ENCODE results near the gene SMOC2. TPM values are rescaled to one million over a fixed set of nuclear protein-coding genes. Genes with fewer than 3 reads are reported as not detected.

Gene SMOC2
- total RNA-seq, 5 donors from 2014 or later (not counting 1 experiment from before 2014, with no cell fraction given): 0.06 to 0.20 (median 0.16) TPM; not detected in 2

- ChIA-PET POLR2A (no interaction called here), CTCF (interaction anchor here in 1 of 2 donors (0.7 kb wide), 1 partner anchor 1496 kb away, joined by 3 read pairs; no protein-coding TSS in a partner anchor)
- no peaks in the 10 kb centered on the region for H3K36me3 Mint-ChIP-seq
- H3K9me3 Mint-ChIP-seq: no peaks in the 10 kb centered on the region
- no peak overlapping the region for H3K27ac ChIP-seq (ENCODE audit: low read length)
- H3K4me1 ChIP-seq (ENCODE audit: control insufficient read depth in 1 of 2, extremely low read depth in 1 of 2, insufficient read depth in 2 of 2, low read length in 2 of 2): no peaks in the 10 kb centered on the region
- no peak overlapping the region for H3K4me3 Mint-ChIP-seq
- H3K27me3 ChIP-seq (replicated peaks in 1 of 2; ENCODE audit: control insufficient read depth in 2 of 2, extremely low read depth in 1 of 2, insufficient read depth in 2 of 2, low read length in 1 of 2): peaks cover 0 to 19% of the 10 kb centered on the region in 2 experiments
- peaks cover 9 to 15% of the 10 kb centered on the region in 2 donors for H3K27me3 Mint-ChIP-seq
- H3K9me3 ChIP-seq: no peaks in the 10 kb centered on the region
- H3K27ac Mint-ChIP-seq: no peak overlapping the region
- H3K4me1 Mint-ChIP-seq: no peaks in the 10 kb centered on the region
- no peaks in the 10 kb centered on the region for H3K36me3 ChIP-seq (ENCODE audit: control insufficient read depth in 2 of 2, extremely low read depth in 1 of 2, insufficient read depth in 1 of 2, low read length in 1 of 2)
- no peak overlapping the region for H3K4me3 ChIP-seq (ENCODE audit: control insufficient read depth in 1 of 2, extremely low read depth in 1 of 2, low read length in 1 of 2)
- DNase-seq (no peak), ATAC-seq (replicated peaks in 1 of 4) (no peak)
- WGBS (ENCODE audit: insufficient coverage): 64% methylated on average over 12 of the region's 22 CpGs
Measured at GRCh38 chr6:168638468-168639271, 197.7 kb downstream of the SMOC2 start.

- H3K4me3 ChIP-seq (ENCODE audit: control insufficient read depth in 1 of 2, extremely low read depth in 1 of 2, low read length in 1 of 2): no peak overlapping the region
- H3K36me3 ChIP-seq (ENCODE audit: control insufficient read depth in 2 of 2, extremely low read depth in 1 of 2, insufficient read depth in 1 of 2, low read length in 1 of 2): no peaks in the 10 kb centered on the region
- ChIA-PET CTCF (no interaction called here), POLR2A (no interaction called here)
- no peak overlapping the region for H3K27ac ChIP-seq (ENCODE audit: low read length)
- no peaks in the 10 kb centered on the region for H3K9me3 Mint-ChIP-seq
- no peaks in the 10 kb centered on the region for H3K9me3 ChIP-seq
- H3K36me3 Mint-ChIP-seq: no peaks in the 10 kb centered on the region
- H3K4me3 Mint-ChIP-seq: no peak overlapping the region
- DNase-seq: no peak
- H3K27ac Mint-ChIP-seq: no peak overlapping the region
- no peak for ATAC-seq (replicated peaks in 1 of 4)
- H3K4me1 Mint-ChIP-seq: no peaks in the 10 kb centered on the region
- no peaks in the 10 kb centered on the region for H3K4me1 ChIP-seq (ENCODE audit: control insufficient read depth in 1 of 2, extremely low read depth in 1 of 2, insufficient read depth in 2 of 2, low read length in 2 of 2)
- peaks cover 0 to 18% of the 10 kb centered on the region in 2 experiments for H3K27me3 ChIP-seq (replicated peaks in 1 of 2; ENCODE audit: control insufficient read depth in 2 of 2, extremely low read depth in 1 of 2, insufficient read depth in 2 of 2, low read length in 1 of 2)
- peaks cover 9 to 15% of the 10 kb centered on the region in 2 donors for H3K27me3 Mint-ChIP-seq
- 76% methylated on average over 3 of the region's 8 CpGs for WGBS (ENCODE audit: insufficient coverage)
Measured at GRCh38 chr6:168640181-168640580, 199.2 kb downstream of the SMOC2 start.

GRCh38 chr6:168640768-168641167 lies 199.8 kb downstream of the SMOC2 start:
- Mint-ChIP-seq H3K36me3 (no peaks in the 10 kb centered on the region), H3K4me3 (no peak overlapping the region), H3K4me1 (no peaks in the 10 kb centered on the region), H3K9me3 (no peaks in the 10 kb centered on the region), H3K27ac (no peak overlapping the region), H3K27me3 (peaks cover 9 to 15% of the 10 kb centered on the region in 2 donors)
- no peaks in the 10 kb centered on the region for H3K36me3 ChIP-seq (ENCODE audit: control insufficient read depth in 2 of 2, extremely low read depth in 1 of 2, insufficient read depth in 1 of 2, low read length in 1 of 2)
- DNase-seq: no peak
- no peak overlapping the region for H3K27ac ChIP-seq (ENCODE audit: low read length)
- 44% methylated on average over 3 of the region's 5 CpGs for WGBS (ENCODE audit: insufficient coverage)
- CTCF ChIA-PET: no interaction called here
- H3K9me3 ChIP-seq: no peaks in the 10 kb centered on the region
- ATAC-seq (replicated peaks in 1 of 4): no peak
- no peaks in the 10 kb centered on the region for H3K4me1 ChIP-seq (ENCODE audit: control insufficient read depth in 1 of 2, extremely low read depth in 1 of 2, insufficient read depth in 2 of 2, low read length in 2 of 2)
- peaks cover 0 to 17% of the 10 kb centered on the region in 2 experiments for H3K27me3 ChIP-seq (replicated peaks in 1 of 2; ENCODE audit: control insufficient read depth in 2 of 2, extremely low read depth in 1 of 2, insufficient read depth in 2 of 2, low read length in 1 of 2)
- POLR2A ChIA-PET: no interaction called here
- no peak overlapping the region for H3K4me3 ChIP-seq (ENCODE audit: control insufficient read depth in 1 of 2, extremely low read depth in 1 of 2, low read length in 1 of 2)

GRCh38 chr6:168641446-168641845 lies 200.5 kb downstream of the SMOC2 start:
- no peak for ATAC-seq (replicated peaks in 1 of 4)
- no peak for DNase-seq
- Histone ChIP-seq H3K9me3 (no peaks in the 10 kb centered on the region), H3K4me3 (ENCODE audit: control insufficient read depth in 1 of 2, extremely low read depth in 1 of 2, low read length in 1 of 2) (no peak overlapping the region), H3K27me3 (replicated peaks in 1 of 2; ENCODE audit: control insufficient read depth in 2 of 2, extremely low read depth in 1 of 2, insufficient read depth in 2 of 2, low read length in 1 of 2) (peaks cover 0 to 16% of the 10 kb centered on the region in 2 experiments), H3K27ac (ENCODE audit: low read length) (no peak overlapping the region), H3K36me3 (ENCODE audit: control insufficient read depth in 2 of 2, extremely low read depth in 1 of 2, insufficient read depth in 1 of 2, low read length in 1 of 2) (no peaks in the 10 kb centered on the region), H3K4me1 (ENCODE audit: control insufficient read depth in 1 of 2, extremely low read depth in 1 of 2, insufficient read depth in 2 of 2, low read length in 2 of 2) (no peaks in the 10 kb centered on the region)
- ChIA-PET POLR2A (no interaction called here), CTCF (no interaction called here)
- H3K27me3 Mint-ChIP-seq: peaks cover 9 to 18% of the 10 kb centered on the region in 2 donors
- no peaks in the 10 kb centered on the region for H3K9me3 Mint-ChIP-seq
- H3K4me1 Mint-ChIP-seq: no peaks in the 10 kb centered on the region
- no peak overlapping the region for H3K4me3 Mint-ChIP-seq
- no peaks in the 10 kb centered on the region for H3K36me3 Mint-ChIP-seq
- H3K27ac Mint-ChIP-seq: no peak overlapping the region
- 76% methylated on average over 5 of the region's 5 CpGs for WGBS (ENCODE audit: insufficient coverage)

- POLR2A ChIA-PET: no interaction called here
- Mint-ChIP-seq H3K27me3 (peaks cover 5 to 12% of the 10 kb centered on the region in 2 donors), H3K9me3 (no peaks in the 10 kb centered on the region), H3K4me1 (no peaks in the 10 kb centered on the region), H3K36me3 (no peaks in the 10 kb centered on the region), H3K27ac (no peak overlapping the region), H3K4me3 (no peak overlapping the region)
- CTCF ChIA-PET: no interaction called here
- ATAC-seq (replicated peaks in 1 of 4) (no peak), DNase-seq (no peak)
- WGBS (ENCODE audit: insufficient coverage): 78% methylated on average over 10 of the region's 10 CpGs
- Histone ChIP-seq H3K36me3 (ENCODE audit: control insufficient read depth in 2 of 2, extremely low read depth in 1 of 2, insufficient read depth in 1 of 2, low read length in 1 of 2) (no peaks in the 10 kb centered on the region), H3K4me3 (ENCODE audit: control insufficient read depth in 1 of 2, extremely low read depth in 1 of 2, low read length in 1 of 2) (no peak overlapping the region), H3K27ac (ENCODE audit: low read length) (no peak overlapping the region), H3K9me3 (no peaks in the 10 kb centered on the region), H3K4me1 (ENCODE audit: control insufficient read depth in 1 of 2, extremely low read depth in 1 of 2, insufficient read depth in 2 of 2, low read length in 2 of 2) (no peaks in the 10 kb centered on the region), H3K27me3 (replicated peaks in 1 of 2; ENCODE audit: control insufficient read depth in 2 of 2, extremely low read depth in 1 of 2, insufficient read depth in 2 of 2, low read length in 1 of 2) (peaks cover 0 to 23% of the 10 kb centered on the region in 2 experiments)
Measured at GRCh38 chr6:168643401-168643800, 202.4 kb downstream of the SMOC2 start.

- CTCF ChIA-PET: no interaction called here
- Histone ChIP-seq H3K36me3 (ENCODE audit: control insufficient read depth in 2 of 2, extremely low read depth in 1 of 2, insufficient read depth in 1 of 2, low read length in 1 of 2) (no peaks in the 10 kb centered on the region), H3K4me1 (ENCODE audit: control insufficient read depth in 1 of 2, extremely low read depth in 1 of 2, insufficient read depth in 2 of 2, low read length in 2 of 2) (no peaks in the 10 kb centered on the region), H3K4me3 (ENCODE audit: control insufficient read depth in 1 of 2, extremely low read depth in 1 of 2, low read length in 1 of 2) (no peak overlapping the region), H3K27me3 (replicated peaks in 1 of 2; ENCODE audit: control insufficient read depth in 2 of 2, extremely low read depth in 1 of 2, insufficient read depth in 2 of 2, low read length in 1 of 2) (peaks cover 0 to 31% of the 10 kb centered on the region in 2 experiments), H3K9me3 (no peaks in the 10 kb centered on the region), H3K27ac (ENCODE audit: low read length) (no peak overlapping the region)
- Mint-ChIP-seq H3K4me1 (no peaks in the 10 kb centered on the region), H3K27ac (no peak overlapping the region), H3K27me3 (peaks cover 3 to 16% of the 10 kb centered on the region in 2 donors), H3K36me3 (no peaks in the 10 kb centered on the region), H3K9me3 (no peaks in the 10 kb centered on the region), H3K4me3 (no peak overlapping the region)
- DNase-seq (no peak), ATAC-seq (replicated peaks in 1 of 4) (no peak)
- 78% methylated on average over 8 of the region's 9 CpGs for WGBS (ENCODE audit: insufficient coverage)
- POLR2A ChIA-PET: no interaction called here
Measured at GRCh38 chr6:168645326-168645725, 204.3 kb downstream of the SMOC2 start.

Measured in T-cell (primary cell).